Keratinocyte (primary cell): ENCODE results near the gene RHOF. TPM values are rescaled to one million over a fixed set of nuclear protein-coding genes. Genes with fewer than 3 reads are reported as not detected.

Experiments used
- DNase-seq: peaks from one replicate; pipeline ENCODE4 v3.0.0-alpha.2; 2011; ENCODE audit warnings: low read depth, missing footprints, low spot score
- FAIRE-seq: peaks from 2 replicates; lab custom pipeline; 2011; peaks lifted over from hg19 to GRCh38; lab: Jason Lieb, UNC
- H2AFZ ChIP-seq: 2 replicates; pipeline ENCODE4 v1.6.0; 2012; ENCODE audit warnings: low read length, control low read depth, inconsistent platforms; ENCODE audit not compliant: control insufficient read depth
- H3K27ac ChIP-seq: 2 replicates; pipeline ENCODE4 v1.5.1; 2011; ENCODE audit warnings: low read length; ENCODE audit not compliant: control insufficient read depth, insufficient read depth
- H3K27me3 ChIP-seq: 3 replicates; pipeline ENCODE4 v1.6.0; 2011; ENCODE audit warnings: low read length; ENCODE audit not compliant: control insufficient read depth, insufficient read depth; ENCODE audit errors: extremely low read depth
- H3K36me3 ChIP-seq, 2 experiments: 2 replicates in 1 of 2; 3 replicates in 1 of 2; pipeline ENCODE4 v1.5.1; 2011; ENCODE audit warnings: low read length in 2 of 2, mild to moderate bottlenecking in 1 of 2; ENCODE audit not compliant: control insufficient read depth in 2 of 2, insufficient read depth in 2 of 2; ENCODE audit errors: extremely low read depth in 1 of 2
- H3K4me1 ChIP-seq: 3 replicates; pipeline ENCODE4 v1.5.1; 2011; ENCODE audit warnings: low read length; ENCODE audit not compliant: control insufficient read depth, insufficient read depth; ENCODE audit errors: extremely low read depth
- H3K4me2 ChIP-seq: 3 replicates; pipeline ENCODE4 v1.6.0; 2011; ENCODE audit warnings: low read depth, low read length; ENCODE audit not compliant: control insufficient read depth, insufficient read depth; ENCODE audit errors: extremely low read depth
- H3K4me3 ChIP-seq, 3 experiments: fragments of 200-600 bp in 1 of 3; sonication (generic) in 1 of 3; 2 replicates in 2 of 3; 3 replicates in 1 of 3; pipeline ENCODE4 v1.5.1; 2011 to 2016; ENCODE audit warnings: low read length in 3 of 3, mild to moderate bottlenecking in 3 of 3, control low read depth in 2 of 3, inconsistent platforms in 1 of 3, low read depth in 1 of 3, mixed read lengths in 1 of 3, mixed run types in 1 of 3, moderate library complexity in 1 of 3; ENCODE audit not compliant: control insufficient read depth in 2 of 3, insufficient read depth in 2 of 3; ENCODE audit errors: extremely low read depth in 1 of 3
- H3K79me2 ChIP-seq: 2 replicates; pipeline ENCODE4 v1.6.0; 2012; ENCODE audit warnings: low read length; ENCODE audit not compliant: control insufficient read depth, insufficient read depth
- H3K9ac ChIP-seq: 3 replicates; pipeline ENCODE4 v1.6.0; 2011; ENCODE audit warnings: low read length; ENCODE audit not compliant: control insufficient read depth, insufficient read depth; ENCODE audit errors: extremely low read depth
- H3K9me1 ChIP-seq: 3 replicates; pipeline ENCODE4 v1.6.0; 2011; ENCODE audit warnings: low read length; ENCODE audit not compliant: control insufficient read depth, insufficient read depth; ENCODE audit errors: extremely low read depth
- H3K9me3 ChIP-seq: 2 replicates; pipeline ENCODE4 v1.5.1; 2012; ENCODE audit warnings: low read depth, low read length; ENCODE audit not compliant: control insufficient read depth
- H4K20me1 ChIP-seq: 3 replicates; pipeline ENCODE4 v1.6.0; 2011; ENCODE audit warnings: low read length; ENCODE audit not compliant: control insufficient read depth, insufficient read depth; ENCODE audit errors: extremely low read depth
- CTCF ChIP-seq, 3 experiments: IDR thresholded peaks in 1 of 3; conservative IDR thresholded peaks in 1 of 3; optimal IDR thresholded peaks in 1 of 3; 2 replicates in 2 of 3; 3 replicates in 1 of 3; pipeline versions ENCODE3 to v1.5.1; 2011; ENCODE audit warnings: low read length in 3 of 3, mild to moderate bottlenecking in 3 of 3, moderate library complexity in 2 of 3, control low read depth in 1 of 3, inconsistent platforms in 1 of 3; ENCODE audit not compliant: insufficient read depth in 2 of 3; ENCODE audit errors: extremely low read depth in 1 of 3
- EZH2 ChIP-seq: IDR thresholded peaks from one replicate; pipeline ENCODE4 v1.6.1; 2012; ENCODE audit warnings: inconsistent platforms, mild to moderate bottlenecking, low read length, moderate library complexity
- dilution Hi-C: fragments of 300-500 bp; cut with MboI; formaldehyde crosslinking; loops from one replicate; pipeline ENCODE4 v1.7.0; 2020; ENCODE audit warnings: low sequenced_read_pairs; ENCODE audit not compliant: extremely low pct_ligation_motif_present
- polyA plus RNA-seq, 5 experiments: library from polyadenylated mRNA; depleted of rRNA in 3 of 5; stranded (reverse) in 3 of 5; stranded (forward) in 1 of 5; unstranded in 1 of 5; fragments of >200 nt; gene quantifications; 1 replicate in 1 of 5; 2 replicates in 3 of 5; 3 replicates in 1 of 5; pipeline versions ENCODE4 v1.2.1 to v1.2.3, GENCODE V29; 2011 to 2012; ENCODE audit warnings: missing spikeins in 2 of 5, low read depth in 1 of 5, low replicate concordance in 1 of 5

RHOF gene
- polyA plus RNA-seq, 1 donor (not counting 4 experiments of a cell fraction or from before 2014, with no cell fraction given): 2.8 TPM

- no peak for DNase-seq
- Histone ChIP-seq H4K20me1 (peaks cover 20% of the 10 kb centered on the region), H3K4me2 (no peak overlapping the region), H3K79me2 (peaks cover 79% of the 10 kb centered on the region), H3K9me1 (no peaks in the 10 kb centered on the region), H3K9me3 (no peaks in the 10 kb centered on the region), H3K27ac (no peak overlapping the region), H3K4me3 (no peak overlapping the region), H3K27me3 (no peaks in the 10 kb centered on the region), H3K36me3 (peaks cover 32 to 33% of the 10 kb centered on the region in 2 experiments), H3K4me1 (peaks cover 40% of the 10 kb centered on the region), H3K9ac (no peak overlapping the region), H2AFZ (no peak overlapping the region)
- dilution Hi-C loops: no loop called here
- FAIRE-seq: no peak
- TF ChIP-seq CTCF (optimal IDR thresholded peaks at IDR 0.05 in 1 of 3, IDR thresholded peaks at IDR 0.05 in 1 of 3, conservative IDR thresholded peaks at IDR 0.05 in 1 of 3; ENCODE audit: extremely low read depth in 1 of 3, insufficient read depth in 2 of 3, low read length in 3 of 3): no peak
- no peak for TF ChIP-seq EZH2
Observed at GRCh38 chr12:121808623-121809022, 15.1 kb upstream of the RHOF start.

GRCh38 chr12:121807642-121808347, 14.3 kb upstream of the RHOF start:
- Histone ChIP-seq H3K9ac (no peak overlapping the region), H4K20me1 (peaks cover 20% of the 10 kb centered on the region), H3K4me2 (no peak overlapping the region), H3K4me1 (peaks cover 32% of the 10 kb centered on the region), H3K27ac (no peak overlapping the region), H3K27me3 (no peaks in the 10 kb centered on the region), H3K9me3 (no peaks in the 10 kb centered on the region), H3K9me1 (no peaks in the 10 kb centered on the region), H3K4me3 (no peak overlapping the region), H2AFZ (no peak overlapping the region), H3K79me2 (peaks cover 70% of the 10 kb centered on the region), H3K36me3 (peaks cover 25 to 29% of the 10 kb centered on the region in 2 experiments)
- DNase-seq (no peak), FAIRE-seq (no peak)
- dilution Hi-C loops: no loop called here
- TF ChIP-seq CTCF (optimal IDR thresholded peaks at IDR 0.05 in 1 of 3, IDR thresholded peaks at IDR 0.05 in 1 of 3, conservative IDR thresholded peaks at IDR 0.05 in 1 of 3; ENCODE audit: extremely low read depth in 1 of 3, insufficient read depth in 2 of 3, low read length in 3 of 3) (no peak), EZH2 (no peak)
